Urothelium cell line (cell line): ENCODE results near the gene CHL1.

Experiments
- DNase-seq: peaks from one replicate; pipeline ENCODE4 v3.0.0; 2011; ENCODE audit warnings: low spot score, mixed read lengths
- FAIRE-seq: peaks from 2 replicates; lab custom pipeline; 2011; peaks lifted over from hg19 to GRCh38; lab: Jason Lieb, UNC

The CHL1 gene

GRCh38 chr3:196311-197148 lies at the start of gene CHL1:
TSS of gene CHL1 (plus strand) at chr3:196763. CDS start at chr3:319777, 123,014 bp downstream.
- DNase-seq, result no peak
- no peak for FAIRE-seq

- no peak for DNase-seq
- no peak for FAIRE-seq
Observed at GRCh38 chr3:151614-152189, 44.9 kb upstream of the CHL1 start.

- FAIRE-seq, result no peak
- DNase-seq, result no peak
Observed at GRCh38 chr3:159974-160373, 36.6 kb upstream of the CHL1 start.

GRCh38 chr3:166071-166470 lies 30.5 kb upstream of the CHL1 start:
- DNase-seq (no peak), FAIRE-seq (no peak)

GRCh38 chr3:166799-167198 lies 29.8 kb upstream of the CHL1 start:
- DNase-seq, result no peak
- FAIRE-seq, result no peak

- no peak for FAIRE-seq
- DNase-seq, result no peak
Observed at GRCh38 chr3:173886-174285, 22.7 kb upstream of the CHL1 start.

- DNase-seq (no peak), FAIRE-seq (no peak)
Observed at GRCh38 chr3:184976-185375, 11.6 kb upstream of the CHL1 start.

- DNase-seq, result no peak
- no peak for FAIRE-seq
Observed at GRCh38 chr3:192215-192929, 4.2 kb upstream of the CHL1 start.

- no peak for FAIRE-seq
Observed at GRCh38 chr3:194001-194400, 2.6 kb upstream of the CHL1 start.

GRCh38 chr3:194421-194820 lies 2.1 kb upstream of the CHL1 start:
- FAIRE-seq (no peak), DNase-seq (no peak)

More at GRCh38 chr3:194001-194400, 2.6 kb upstream of the CHL1 start:
- DNase-seq, result no peak

GRCh38 chr3:195666-196065 lies 897 bp upstream of the CHL1 start:
- FAIRE-seq (no peak), DNase-seq (no peak)

GRCh38 chr3:197149-197827 lies 725 bp downstream of the CHL1 start:
- no peak for DNase-seq
- FAIRE-seq, result no peak

GRCh38 chr3:197828-198491 lies 1.4 kb downstream of the CHL1 start:
- FAIRE-seq (peak; percentile 9), DNase-seq (peak; percentile 65)

- FAIRE-seq (no peak), DNase-seq (no peak)
Observed at GRCh38 chr3:199835-200234, 3.3 kb downstream of the CHL1 start.

- DNase-seq (no peak), FAIRE-seq (no peak)
Observed at GRCh38 chr3:200758-201325, 4.3 kb downstream of the CHL1 start.

GRCh38 chr3:204102-204501 lies 7.5 kb downstream of the CHL1 start:
- FAIRE-seq (no peak), DNase-seq (no peak)

GRCh38 chr3:207973-208372 lies 11.4 kb downstream of the CHL1 start:
- FAIRE-seq, result no peak
- no peak for DNase-seq

GRCh38 chr3:210669-211068 lies 14.1 kb downstream of the CHL1 start:
- DNase-seq, result no peak
- no peak for FAIRE-seq

- FAIRE-seq (no peak), DNase-seq (no peak)
Observed at GRCh38 chr3:212432-212831, 15.9 kb downstream of the CHL1 start.

GRCh38 chr3:217099-217813 lies 20.7 kb downstream of the CHL1 start:
- no peak for FAIRE-seq
- no peak for DNase-seq
